ENCODE results near the gene PGAP2. TPM values are rescaled to one million over a fixed set of nuclear protein-coding genes. Genes with fewer than 3 reads are reported as not detected.
A peak's percentile ranks its signal among the peaks of the same experiment; 100 is the strongest.
"Not testable (repeated sequence)": the region's sequence is repeated elsewhere in the genome, so short reads cannot be mapped to it uniquely, and the experiment has no call there.

Gene PGAP2
- total RNA-seq, 2 donors from 2014 or later = 26.6 to 33.5 TPM

DNA sequence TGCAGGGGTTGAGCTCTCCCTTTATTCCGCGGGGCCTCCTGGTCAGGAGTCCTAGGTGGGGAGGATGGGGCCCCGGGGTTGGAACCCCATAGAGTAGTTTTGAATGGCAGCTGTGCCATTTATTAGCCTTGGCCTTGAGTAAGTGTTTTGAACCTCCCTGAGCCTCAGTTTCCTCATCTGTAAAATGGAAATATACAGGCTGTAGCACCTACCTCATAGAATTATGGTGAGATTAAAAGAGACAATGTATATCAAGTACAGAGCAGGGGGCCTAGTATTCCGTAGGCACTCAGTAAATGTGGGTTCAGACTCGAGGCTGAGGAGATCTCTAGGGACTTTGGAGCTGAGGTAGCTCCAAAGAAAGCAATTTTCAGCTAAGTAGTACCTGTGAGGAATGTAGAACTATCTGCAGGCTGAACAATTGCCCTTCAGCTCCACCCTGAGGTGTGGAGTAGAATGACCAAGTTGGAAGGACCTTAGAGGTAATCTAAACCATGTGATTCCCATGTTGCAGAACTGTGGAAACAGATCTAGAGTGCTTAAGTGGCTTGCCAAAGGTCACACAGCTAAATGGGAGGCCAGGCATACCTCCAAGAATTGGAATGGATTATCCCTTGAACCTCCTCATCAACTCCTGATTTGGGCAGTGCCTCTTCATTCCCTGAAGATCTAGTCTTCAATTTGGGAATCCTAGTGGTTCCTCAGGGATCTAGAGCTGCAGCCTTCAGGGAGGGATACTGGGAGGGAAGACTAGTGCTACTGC, 682 bp downstream of the PGAP2 start:
- intact Hi-C loops (cut with DNase I) = no loop called here
- H3K36me3 ChIP-seq = no peaks in the 10 kb centered on the region
- TF ChIP-seq, protein P1, sequence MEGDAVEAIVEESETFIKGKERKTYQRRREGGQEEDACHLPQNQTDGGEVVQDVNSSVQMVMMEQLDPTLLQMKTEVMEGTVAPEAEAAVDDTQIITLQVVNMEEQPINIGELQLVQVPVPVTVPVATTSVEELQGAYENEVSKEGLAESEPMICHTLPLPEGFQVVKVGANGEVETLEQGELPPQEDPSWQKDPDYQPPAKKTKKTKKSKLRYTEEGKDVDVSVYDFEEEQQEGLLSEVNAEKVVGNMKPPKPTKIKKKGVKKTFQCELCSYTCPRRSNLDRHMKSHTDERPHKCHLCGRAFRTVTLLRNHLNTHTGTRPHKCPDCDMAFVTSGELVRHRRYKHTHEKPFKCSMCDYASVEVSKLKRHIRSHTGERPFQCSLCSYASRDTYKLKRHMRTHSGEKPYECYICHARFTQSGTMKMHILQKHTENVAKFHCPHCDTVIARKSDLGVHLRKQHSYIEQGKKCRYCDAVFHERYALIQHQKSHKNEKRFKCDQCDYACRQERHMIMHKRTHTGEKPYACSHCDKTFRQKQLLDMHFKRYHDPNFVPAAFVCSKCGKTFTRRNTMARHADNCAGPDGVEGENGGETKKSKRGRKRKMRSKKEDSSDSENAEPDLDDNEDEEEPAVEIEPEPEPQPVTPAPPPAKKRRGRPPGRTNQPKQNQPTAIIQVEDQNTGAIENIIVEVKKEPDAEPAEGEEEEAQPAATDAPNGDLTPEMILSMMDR (IDR thresholded peaks at IDR 0.05) = peak in 3 of 4 experiments; percentile 40 to 59 (median 57)
- peak; percentile 55 for TF ChIP-seq POLR2AphosphoS5 (IDR thresholded peaks at IDR 0.05)
- no peak for TF ChIP-seq POLR2A (IDR thresholded peaks at IDR 0.05)
- 21% methylated on average over 5 of the region's 5 CpGs for WGBS
- H3K27me3 ChIP-seq (replicated peaks; ENCODE audit: insufficient read depth) = no peaks in the 10 kb centered on the region
- H3K4me1 ChIP-seq (replicated peaks) = no peaks in the 10 kb centered on the region
- H3K27ac ChIP-seq = peak overlapping the region; percentile 80 to 84
- DNase-seq (ENCODE audit: low spot score) = peak; percentile 46
- peak overlapping the region; percentile 54 to 72 for H3K4me3 ChIP-seq
- no peaks in the 10 kb centered on the region for H3K9me3 ChIP-seq

DNA sequence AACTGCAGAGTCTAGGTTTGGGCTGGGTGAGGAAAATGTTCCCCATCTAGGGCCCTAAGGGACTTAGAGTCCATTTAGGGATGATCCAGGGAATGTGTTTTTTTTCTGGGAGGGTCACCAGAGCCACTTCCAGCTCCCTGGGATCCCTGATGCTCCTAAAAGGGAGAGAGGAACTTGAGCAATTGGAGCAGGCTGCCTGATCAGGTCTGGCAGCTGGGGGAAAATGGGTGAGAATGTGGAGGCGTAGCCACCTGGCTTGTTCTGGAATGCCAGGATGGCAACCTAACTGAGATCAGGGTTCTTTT, 1.2 kb downstream of the PGAP2 start:
- Histone ChIP-seq H3K36me3 (no peaks in the 10 kb centered on the region), H3K4me1 (replicated peaks) (no peaks in the 10 kb centered on the region), H3K27me3 (replicated peaks; ENCODE audit: insufficient read depth) (no peaks in the 10 kb centered on the region), H3K9me3 (no peaks in the 10 kb centered on the region), H3K4me3 (no peak overlapping the region), H3K27ac (no peak overlapping the region)
- no peak for TF ChIP-seq POLR2A (IDR thresholded peaks at IDR 0.05)
- TF ChIP-seq, protein P1 (IDR thresholded peaks at IDR 0.05) = no peak
- no peak for TF ChIP-seq POLR2AphosphoS5 (IDR thresholded peaks at IDR 0.05)
- intact Hi-C loops (cut with DNase I) = no loop called here
- WGBS = 100% methylated on average over 1 of the region's 1 CpG
- DNase-seq (ENCODE audit: low spot score) = no peak

DNA sequence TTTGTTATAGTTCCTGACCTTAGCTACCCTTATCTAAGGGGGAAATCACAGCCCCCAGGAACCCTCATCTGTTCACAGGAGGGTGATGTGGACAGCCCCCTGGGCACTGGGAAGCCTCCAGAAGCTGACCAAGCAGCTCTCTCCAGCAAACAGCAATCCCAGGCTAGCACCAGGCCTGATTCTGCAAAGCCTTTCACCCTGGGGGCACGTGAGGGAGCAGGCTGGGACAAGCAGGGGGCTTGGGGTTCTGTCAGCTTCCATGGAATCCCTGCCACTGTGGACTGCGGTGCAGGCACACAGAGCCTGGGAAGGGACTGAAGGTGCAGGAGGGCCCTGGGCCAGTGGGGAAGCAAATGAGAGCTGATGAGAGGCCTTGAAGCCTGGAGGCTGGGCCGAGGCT, 2.1 kb downstream of the PGAP2 start:
- TF ChIP-seq POLR2AphosphoS5 (IDR thresholded peaks at IDR 0.05) = no peak
- TF ChIP-seq, protein P1 (IDR thresholded peaks at IDR 0.05) = no peak
- intact Hi-C loops (cut with DNase I) = no loop called here

DNA sequence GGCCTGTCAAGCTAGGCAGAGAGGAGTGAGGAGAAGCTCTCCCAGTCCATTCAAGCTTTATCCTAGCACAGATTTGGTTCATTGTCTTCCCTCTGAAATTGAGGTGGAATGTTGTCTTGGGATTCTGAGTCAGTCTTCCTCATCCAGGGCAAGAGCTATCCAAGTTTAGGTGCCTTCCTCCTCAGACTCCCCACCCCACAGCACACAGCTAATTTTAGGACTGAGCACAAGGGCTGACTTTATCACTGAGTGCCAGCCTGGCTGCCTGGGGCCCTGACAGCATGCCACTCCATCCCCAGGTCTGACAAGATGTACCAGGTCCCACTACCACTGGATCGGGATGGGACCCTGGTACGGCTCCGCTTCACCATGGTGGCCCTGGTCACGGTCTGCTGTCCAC, 2.6 kb downstream of the PGAP2 start:
- intact Hi-C loops (cut with DNase I) = no loop called here
- Histone ChIP-seq H3K9me3 (no peaks in the 10 kb centered on the region), H3K36me3 (no peaks in the 10 kb centered on the region), H3K4me1 (replicated peaks) (no peaks in the 10 kb centered on the region), H3K27ac (no peak overlapping the region), H3K4me3 (no peak overlapping the region), H3K27me3 (replicated peaks; ENCODE audit: insufficient read depth) (no peaks in the 10 kb centered on the region)
- DNase-seq (ENCODE audit: low spot score) = no peak
- WGBS = 98% methylated on average over 4 of the region's 4 CpGs
- TF ChIP-seq POLR2AphosphoS5 (IDR thresholded peaks at IDR 0.05) (no peak), POLR2A (IDR thresholded peaks at IDR 0.05) (no peak)
- TF ChIP-seq, protein P1 (IDR thresholded peaks at IDR 0.05) = no peak

More for the DNA sequence above, 2.1 kb downstream of the PGAP2 start:
- H3K4me1 ChIP-seq (replicated peaks) = no peaks in the 10 kb centered on the region
- WGBS = 76% methylated on average over 3 of the region's 3 CpGs
- no peak overlapping the region for H3K27ac ChIP-seq
- DNase-seq (ENCODE audit: low spot score) = no peak
- H3K9me3 ChIP-seq = no peaks in the 10 kb centered on the region
- H3K36me3 ChIP-seq = no peaks in the 10 kb centered on the region
- H3K4me3 ChIP-seq = no peak overlapping the region
- H3K27me3 ChIP-seq (replicated peaks; ENCODE audit: insufficient read depth) = no peaks in the 10 kb centered on the region

DNA sequence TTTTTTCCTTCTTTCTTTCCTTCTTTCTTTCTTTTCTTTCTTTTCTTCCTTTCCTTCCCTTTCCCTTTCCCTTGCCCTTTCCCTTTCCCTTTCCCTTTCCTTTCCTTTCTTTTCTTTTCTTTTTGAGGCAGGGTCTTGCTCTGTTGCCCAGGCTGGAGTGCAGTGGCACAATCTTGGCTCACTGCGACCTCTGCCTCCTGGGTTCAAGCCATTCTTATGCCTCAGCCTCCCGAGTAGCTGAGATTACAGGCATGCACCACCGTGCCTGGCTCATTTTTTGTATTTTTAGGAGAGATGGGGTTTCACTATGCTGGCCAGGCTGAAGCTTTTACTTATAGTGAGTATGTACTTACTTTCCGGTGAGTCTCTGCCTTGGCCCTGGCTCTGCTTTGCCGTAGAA, 6.5 kb downstream of the PGAP2 start:
- DNase-seq (ENCODE audit: low spot score); H3K27ac ChIP-seq; H3K4me1 ChIP-seq (replicated peaks); H3K36me3 ChIP-seq; H3K27me3 ChIP-seq (replicated peaks; ENCODE audit: insufficient read depth); H3K9me3 ChIP-seq; H3K4me3 ChIP-seq; intact Hi-C loops (cut with DNase I): not testable (repeated sequence)
- WGBS = 96% methylated on average over 5 of the region's 5 CpGs
